HepG2 (cell line): Measurements from ENCODE around the gene MYO9A. TPM values are rescaled to one million over a fixed set of nuclear protein-coding genes. Genes with fewer than 3 reads are reported as not detected.

Experiments used
- ATAC-seq: fragments of 200-7000 bp; cut with Tn5 transposase; 3 replicates; pipeline ENCODE4 v1.9.1; 2020; ENCODE audit warnings: mild to moderate bottlenecking, moderate library complexity
- BruUV-seq: library from RNA; stranded (reverse); fragments of 400-500 nt; replicated peaks from 2 replicates; lab custom pipeline; 2021; lab: Mats Ljungman, UMichigan
- CTCF ChIA-PET: fragments of 300-600 bp; formaldehyde crosslinking; extraction: SDS; loops from one replicate; lab custom pipeline; 2021; ENCODE audit warnings: low total read pairs, inconsistent platforms, low intra/inter-chr PET ratio; lab: Yijun Ruan, JAX
- POLR2A ChIA-PET: fragments of 350-600 bp; sonication (Branson Sonifier 250); formaldehyde crosslinking; loops from one replicate; lab custom pipeline; 2020; ENCODE audit warnings: antibody characterized with exemption, inconsistent platforms; lab: Yijun Ruan, JAX
- DNase-seq: peaks from one replicate; pipeline ENCODE4 v3.0.0-alpha.2; 2015; ENCODE audit warnings: low spot score
- FAIRE-seq: peaks from 3 replicates; lab custom pipeline; 2011; peaks lifted over from hg19 to GRCh38; lab: Jason Lieb, UNC
- H2AFZ ChIP-seq: one replicate; pipeline ENCODE4 v1.6.1; 2011; ENCODE audit warnings: low read length, inconsistent platforms
- H3K27ac ChIP-seq: fragments of 300-600 bp; 3 replicates; pipeline ENCODE4 v1.8.0; 2011; ENCODE audit warnings: mixed run types, mild to moderate bottlenecking, mixed read lengths, low read length, inconsistent platforms; ENCODE audit not compliant: insufficient read depth; ENCODE audit errors: extremely low read length
- H3K27me3 ChIP-seq, 2 experiments: fragments of 200-600 bp in 1 of 2; 2 replicates in 1 of 2; 3 replicates in 1 of 2; pipeline versions ENCODE4 v1.6.0 to v1.8.0; 2011; ENCODE audit warnings: low read length in 2 of 2, mild to moderate bottlenecking in 2 of 2, moderate library complexity in 2 of 2, inconsistent platforms in 1 of 2; ENCODE audit not compliant: insufficient read depth in 2 of 2, control insufficient read depth in 1 of 2
- H3K36me3 ChIP-seq, 2 experiments: fragments of 200-600 bp in 1 of 2; replicated peaks in 1 of 2; 2 replicates in 1 of 2; 3 replicates in 1 of 2; pipeline versions ENCODE4 v1.5.1 to v1.8.0; 2011; ENCODE audit warnings: low read length in 2 of 2, inconsistent platforms in 1 of 2; ENCODE audit not compliant: insufficient read depth in 2 of 2, control insufficient read depth in 1 of 2
- H3K4me1 ChIP-seq: 2 replicates; pipeline ENCODE4 v1.5.1; 2012; ENCODE audit warnings: low read length, inconsistent platforms; ENCODE audit not compliant: insufficient read depth
- H3K4me2 ChIP-seq: 2 replicates; pipeline ENCODE4 v1.6.0; 2011; ENCODE audit warnings: low read depth, low read length, inconsistent platforms
- H3K4me3 ChIP-seq, 3 experiments: fragments of 200-600 bp in 1 of 3; sonication (generic), shearing (Covaris generic) in 1 of 3; replicated peaks in 1 of 3; 2 replicates each; pipeline ENCODE4 v1.5.1; 2011 to 2016; ENCODE audit warnings: low read length in 3 of 3, inconsistent platforms in 2 of 3, low read depth in 2 of 3, mild to moderate bottlenecking in 2 of 3, control low read depth in 1 of 3, mixed read lengths in 1 of 3; ENCODE audit not compliant: insufficient read depth in 1 of 3
- H3K79me2 ChIP-seq: one replicate; pipeline ENCODE4 v1.6.1; 2011; ENCODE audit warnings: low read length, inconsistent platforms; ENCODE audit not compliant: insufficient read depth
- H3K9ac ChIP-seq: 2 replicates; pipeline ENCODE4 v1.6.0; 2011; ENCODE audit warnings: mild to moderate bottlenecking, low read depth, low read length, inconsistent platforms; ENCODE audit not compliant: insufficient read depth
- H3K9me3 ChIP-seq: 2 replicates; pipeline ENCODE4 v1.5.1; 2012; ENCODE audit warnings: mild to moderate bottlenecking, low read length
- H4K20me1 ChIP-seq: 2 replicates; pipeline ENCODE4 v1.6.0; 2011; ENCODE audit warnings: inconsistent platforms, mild to moderate bottlenecking, low read length, moderate library complexity; ENCODE audit not compliant: insufficient read depth
- CHD2 ChIP-seq: IDR thresholded peaks from 2 replicates; pipeline ENCODE4 v1.6.1; 2011; ENCODE audit warnings: low read depth, low read length, improper control_type of control experiment
- FOXO1 ChIP-seq: sonication (generic); formaldehyde crosslinking; IDR thresholded peaks from 2 replicates; pipeline ENCODE4 v1.4.0; 2020; ENCODE audit warnings: missing genetic modification reagents
- GTF2F1 ChIP-seq: fragments of 150-350 bp; IDR thresholded peaks from 2 replicates; pipeline ENCODE4 v1.6.1; 2014; ENCODE audit warnings: low read length
- KLF15 ChIP-seq: sonication (generic); formaldehyde crosslinking; IDR thresholded peaks from 2 replicates; pipeline ENCODE4 v1.8.1; 2023; ENCODE audit warnings: borderline replicate concordance, mild to moderate bottlenecking, inconsistent platforms, missing genetic modification reagents, mixed read lengths
- KMT2A ChIP-seq: sonication (generic); formaldehyde crosslinking; IDR thresholded peaks from 2 replicates; pipeline ENCODE4 v1.4.0; 2020; ENCODE audit warnings: missing genetic modification reagents
- PHF5A ChIP-seq: IDR thresholded peaks from one replicate; pipeline ENCODE4 v1.6.1; 2018; ENCODE audit warnings: low read depth, missing genetic modification reagents; ENCODE audit not compliant: unreplicated experiment
- RBM22 ChIP-seq: fragments of 200-400 bp; formaldehyde crosslinking; optimal IDR thresholded peaks from 2 replicates; pipeline ENCODE3; 2017; ENCODE audit warnings: mild to moderate bottlenecking, low read length, moderate library complexity
- RFX3 ChIP-seq: IDR thresholded peaks from 2 replicates; pipeline ENCODE4 v1.6.1; 2016; ENCODE audit warnings: missing biosample characterization, missing genetic modification reagents
- SMC3 ChIP-seq: IDR thresholded peaks from 2 replicates; pipeline ENCODE4 v1.6.1; 2011; ENCODE audit warnings: low read length, improper control_type of control experiment
- SOX6 ChIP-seq, 2 experiments: fragments of 450-650 bp in 1 of 2; sonication (generic) in 1 of 2; formaldehyde crosslinking in 1 of 2; IDR thresholded peaks; 2 replicates each; pipeline versions ENCODE4 v1.4.0 to v1.6.1; 2017 to 2020; ENCODE audit warnings: antibody characterized with exemption in 1 of 2, mild to moderate bottlenecking in 1 of 2, missing genetic modification reagents in 1 of 2
- SUZ12 ChIP-seq: fragments of 150-350 bp; IDR thresholded peaks from 2 replicates; pipeline ENCODE4 v1.6.1; 2014; ENCODE audit warnings: low read depth, low read length
- UBTF ChIP-seq: sonication (generic); formaldehyde crosslinking; IDR thresholded peaks from 2 replicates; pipeline ENCODE4 v1.4.0; 2020; ENCODE audit warnings: mild to moderate bottlenecking, missing genetic modification reagents
- ZEB1 ChIP-seq: IDR thresholded peaks from 2 replicates; pipeline ENCODE4 v1.6.1; 2012; ENCODE audit warnings: mild to moderate bottlenecking, low read depth, inconsistent platforms; ENCODE audit not compliant: insufficient replicate concordance
- ZSCAN12 ChIP-seq: sonication (generic); formaldehyde crosslinking; IDR thresholded peaks from 2 replicates; pipeline ENCODE4 v1.9.0; 2021; ENCODE audit warnings: mild to moderate bottlenecking, missing genetic modification reagents
- ZSCAN20 ChIP-seq: sonication (generic); formaldehyde crosslinking; IDR thresholded peaks from 2 replicates; pipeline ENCODE4 v1.4.0; 2020; ENCODE audit warnings: missing genetic modification reagents, mild to moderate bottlenecking, borderline replicate concordance
- WGBS: methylation state at CpG from one replicate; pipeline ENCODE4 v1.1.6; 2017; ENCODE audit warnings: low lambda C conversion rate; 5-methylcytosine and 5-hydroxymethylcytosine counted together
- in situ Hi-C: cut with HindIII; loops from 2 replicates; pipeline ENCODE4 v1.10.0; 2017; ENCODE audit warnings: low pct_unique_long_range_greater_than_20kb; ENCODE audit not compliant: extremely low pct_ligation_motif_present
- intact Hi-C: fragments of 100-400 bp; cut with micrococcal nuclease; formaldehyde crosslinking; loops from one replicate; pipeline ENCODE4 v1.10.0; 2022; ENCODE audit not compliant: unreplicated experiment
- polyA plus RNA-seq, 8 experiments: library from polyadenylated mRNA; depleted of rRNA in 3 of 8; stranded (reverse) in 7 of 8; unstranded in 1 of 8; fragments of >200 nt; fragmentation: Illumina TruSeq in 4 of 8; extraction: Trizol in 4 of 8; gene quantifications; 2 replicates each; pipeline versions ENCODE4 v1.2.1 to v1.2.3, GENCODE V29; 2011 to 2016; ENCODE audit warnings: low read depth in 4 of 8, missing spikeins in 1 of 8, mixed read lengths in 1 of 8; ENCODE audit not compliant: insufficient read depth in 1 of 8
- total RNA-seq, 5 experiments: library from RNA; depleted of rRNA; stranded (reverse); fragments of >200 nt; fragmentation: Illumina TruSeq; extraction: Trizol; gene quantifications; 2 replicates each; pipeline ENCODE4 v1.2.3, GENCODE V29; 2016; ENCODE audit warnings: low read depth in 1 of 5
- TF ChIP-seq, protein P1 (sequence below): IDR thresholded peaks from 2 replicates; pipeline ENCODE4 v1.6.1; 2016; ENCODE audit warnings: missing compliant biosample characterization, missing genetic modification reagents, borderline replicate concordance

Gene MYO9A
- total and polyA plus RNA-seq, 2 of the 13 experiments (the other 11 are each of a cell fraction or from before 2014, with no cell fraction given) = 4.8 to 15.3 TPM

GRCh38 chr15:72086010-72086697 lies 31.8 kb downstream of the MYO9A start:
- FAIRE-seq (no peak), ATAC-seq (no peak)
- H3K79me2 ChIP-seq = no peaks in the 10 kb centered on the region
- H3K36me3 ChIP-seq = no peaks in the 10 kb centered on the region
- no peaks in the 10 kb centered on the region for H3K27me3 ChIP-seq
- no TSS peak for BruUV-seq
- 93% methylated on average over 8 of the region's 11 CpGs for WGBS
- TF ChIP-seq PHF5A (CRISPR knock-in tag) (no peak), KLF15 (no peak), RBM22 (no peak), SOX6 (IDR thresholded peaks at IDR 0.05) (no peak), SOX6 (CRISPR knock-in tag; IDR thresholded peaks at IDR 0.05) (no peak), RFX3 (no peak), ZSCAN20 (CRISPR knock-in tag) (no peak), UBTF (no peak), ZSCAN12 (CRISPR knock-in tag) (no peak), ZEB1 (no peak), SUZ12 (no peak), SMC3 (no peak), GTF2F1 (no peak), FOXO1 (CRISPR knock-in tag) (no peak), KMT2A (CRISPR knock-in tag) (no peak), CHD2 (no peak)
- TF ChIP-seq, protein P1, sequence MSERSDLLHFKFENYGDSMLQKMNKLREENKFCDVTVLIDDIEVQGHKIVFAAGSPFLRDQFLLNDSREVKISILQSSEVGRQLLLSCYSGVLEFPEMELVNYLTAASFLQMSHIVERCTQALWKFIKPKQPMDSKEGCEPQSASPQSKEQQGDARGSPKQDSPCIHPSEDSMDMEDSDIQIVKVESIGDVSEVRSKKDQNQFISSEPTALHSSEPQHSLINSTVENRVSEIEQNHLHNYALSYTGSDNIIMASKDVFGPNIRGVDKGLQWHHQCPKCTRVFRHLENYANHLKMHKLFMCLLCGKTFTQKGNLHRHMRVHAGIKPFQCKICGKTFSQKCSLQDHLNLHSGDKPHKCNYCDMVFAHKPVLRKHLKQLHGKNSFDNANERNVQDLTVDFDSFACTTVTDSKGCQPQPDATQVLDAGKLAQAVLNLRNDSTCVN (CRISPR knock-in tag) = no peak
- TF ChIP-seq, all 625 proteins: peak for 0
- H4K20me1 ChIP-seq = no peaks in the 10 kb centered on the region
- CTCF ChIA-PET = no interaction called here
- POLR2A ChIA-PET = no interaction called here
- H3K9me3 ChIP-seq = no peaks in the 10 kb centered on the region
- intact Hi-C loops = no loop called here
- H3K4me3 ChIP-seq = no peak overlapping the region
- H3K4me1 ChIP-seq = no peaks in the 10 kb centered on the region
- in situ Hi-C loops = no loop called here
- H2AFZ ChIP-seq = no peak overlapping the region
- no peak overlapping the region for H3K9ac ChIP-seq
- H3K27ac ChIP-seq = no peak overlapping the region
- no peak for DNase-seq
- H3K4me2 ChIP-seq = no peak overlapping the region
